Astrocyte (in vitro differentiated cells and primary cell): ENCODE results near the gene FGA.

Source experiments
- EZH2 ChIP-seq: IDR thresholded peaks from 2 replicates; pipeline ENCODE4 v1.6.1; 2012; ENCODE audit warnings: mild to moderate bottlenecking, low read length, inconsistent platforms; ENCODE audit not compliant: insufficient read depth
- TF ChIP-seq, protein P1 (sequence below): IDR thresholded peaks from 2 replicates; pipeline ENCODE4 v1.5.1; 2011; ENCODE audit warnings: low read depth, mild to moderate bottlenecking, inconsistent platforms, low read length, moderate library complexity; ENCODE audit not compliant: insufficient read depth

- TF ChIP-seq, protein P1, sequence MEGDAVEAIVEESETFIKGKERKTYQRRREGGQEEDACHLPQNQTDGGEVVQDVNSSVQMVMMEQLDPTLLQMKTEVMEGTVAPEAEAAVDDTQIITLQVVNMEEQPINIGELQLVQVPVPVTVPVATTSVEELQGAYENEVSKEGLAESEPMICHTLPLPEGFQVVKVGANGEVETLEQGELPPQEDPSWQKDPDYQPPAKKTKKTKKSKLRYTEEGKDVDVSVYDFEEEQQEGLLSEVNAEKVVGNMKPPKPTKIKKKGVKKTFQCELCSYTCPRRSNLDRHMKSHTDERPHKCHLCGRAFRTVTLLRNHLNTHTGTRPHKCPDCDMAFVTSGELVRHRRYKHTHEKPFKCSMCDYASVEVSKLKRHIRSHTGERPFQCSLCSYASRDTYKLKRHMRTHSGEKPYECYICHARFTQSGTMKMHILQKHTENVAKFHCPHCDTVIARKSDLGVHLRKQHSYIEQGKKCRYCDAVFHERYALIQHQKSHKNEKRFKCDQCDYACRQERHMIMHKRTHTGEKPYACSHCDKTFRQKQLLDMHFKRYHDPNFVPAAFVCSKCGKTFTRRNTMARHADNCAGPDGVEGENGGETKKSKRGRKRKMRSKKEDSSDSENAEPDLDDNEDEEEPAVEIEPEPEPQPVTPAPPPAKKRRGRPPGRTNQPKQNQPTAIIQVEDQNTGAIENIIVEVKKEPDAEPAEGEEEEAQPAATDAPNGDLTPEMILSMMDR: no peak
- no peak for TF ChIP-seq EZH2
Observed at GRCh38 chr4:154560419-154560801, 30.1 kb downstream of the FGA start.
